Prostate gland (tissue), 2 donors: Measurements from ENCODE around the gene NEK6.

ENCODE experiments used
- CTCF ChIP-seq, 4 experiments: fragments of 200-600 bp in 2 of 4; fragments of 450-650 bp in 2 of 4; sonication (generic) in 2 of 4; IDR thresholded peaks; 1 replicate in 3 of 4; 2 replicates in 1 of 4; pipeline ENCODE4 v1.5.1; 2016 to 2019; ENCODE audit warnings: antibody characterized with exemption in 4 of 4, mild to moderate bottlenecking in 2 of 4, moderate library complexity in 2 of 4
- POLR2A ChIP-seq: fragments of 450-650 bp; IDR thresholded peaks from one replicate; pipeline ENCODE4 v1.6.1; 2016; ENCODE audit warnings: antibody characterized with exemption, mild to moderate bottlenecking

GRCh38 chr9:124355941-124356744, 98.4 kb downstream of the NEK6 start:
- TF ChIP-seq POLR2A (no peak), CTCF (IDR thresholded peaks at IDR 0.05) (no peak)
